HCT116 (cell line): ENCODE results near the gene GPC5. TPM values are rescaled to one million over a fixed set of nuclear protein-coding genes. Genes with fewer than 3 reads are reported as not detected.

Experiments
- ATAC-seq: fragments of 200-7000 bp; cut with Tn5 transposase; 2 replicates; pipeline ENCODE4 v1.9.1; 2020; ENCODE audit warnings: mild to moderate bottlenecking, moderate library complexity
- BruUV-seq: library from RNA; stranded (reverse); fragments of 400-500 nt; replicated peaks from 2 replicates; lab custom pipeline; 2021; lab: Mats Ljungman, UMichigan
- CTCF ChIA-PET: fragments of 300-600 bp; sonication (Branson Sonifier 250); formaldehyde crosslinking; loops from one replicate; lab custom pipeline; 2021; ENCODE audit warnings: antibody characterized with exemption; lab: Charles Lee
- POLR2A ChIA-PET: fragments of 300-600, 350-600 bp; sonication (Branson Sonifier 250); formaldehyde crosslinking; loops from one replicate; lab custom pipeline; 2021; ENCODE audit warnings: antibody characterized with exemption; lab: Charles Lee
- RAD21 ChIA-PET, 2 experiments: fragments of 300-600 bp; sonication (Branson Sonifier 250); formaldehyde crosslinking; loops; one replicate each; lab custom pipeline; 2023; ENCODE audit warnings: low total read pairs in 2 of 2; ENCODE audit not compliant: uncharacterized antibody in 2 of 2, unreplicated experiment in 2 of 2, low non-redundant PET in 1 of 2; lab: Charles Lee
- DNase-seq: peaks from one replicate; pipeline ENCODE4 v3.0.0-alpha.2; 2010; ENCODE audit warnings: low read depth, low spot score
- H2AFZ ChIP-seq: fragments of 200-600 bp; shearing (Covaris generic), sonication (generic); 2 replicates; pipeline ENCODE4 v1.6.1; 2017; ENCODE audit warnings: low read depth, mixed run types, mixed read lengths, antibody characterized with exemption, low read length; ENCODE audit not compliant: poor library complexity, severe bottlenecking
- H3K27ac ChIP-seq: 2 replicates; pipeline ENCODE4 v1.5.1; 2012; ENCODE audit warnings: low read depth, low read length
- H3K27me3 ChIP-seq: fragments of 200-600 bp; sonication (generic); 2 replicates; pipeline ENCODE4 v1.6.1; 2016; ENCODE audit warnings: mixed run types, low read length, mixed read lengths; ENCODE audit not compliant: insufficient read depth
- H3K36me3 ChIP-seq, 2 experiments: fragments of 200-500 bp in 1 of 2; fragments of 200-600 bp in 1 of 2; sonication (Bioruptor generic) in 1 of 2; sonication (generic) in 1 of 2; 2 replicates each; pipeline versions ENCODE4 v1.5.1 to v1.6.1; 2014 to 2016; ENCODE audit warnings: low read length in 2 of 2, inconsistent platforms in 1 of 2, mixed read lengths in 1 of 2, mixed run types in 1 of 2; ENCODE audit not compliant: insufficient read depth in 2 of 2, control insufficient read depth in 1 of 2
- H3K4me1 ChIP-seq, 2 experiments: fragments of 200-600 bp in 1 of 2; sonication (generic) in 1 of 2; 2 replicates each; pipeline versions ENCODE4 v1.5.1 to v1.6.1; 2012 to 2017; ENCODE audit warnings: low read length in 2 of 2, inconsistent platforms in 1 of 2, mild to moderate bottlenecking in 1 of 2, mixed read lengths in 1 of 2, mixed run types in 1 of 2, moderate library complexity in 1 of 2; ENCODE audit not compliant: insufficient read depth in 2 of 2, control insufficient read depth in 1 of 2
- H3K4me2 ChIP-seq: fragments of 200-600 bp; sonication (generic); 2 replicates; pipeline ENCODE4 v1.6.1; 2017; ENCODE audit warnings: mixed run types, low read length, mixed read lengths
- H3K4me3 ChIP-seq, 2 experiments: fragments of 200-600 bp in 1 of 2; sonication (generic) in 1 of 2; replicated peaks in 1 of 2; 2 replicates each; pipeline ENCODE4 v1.5.1; 2011 to 2016; ENCODE audit warnings: low read length in 2 of 2, control low read depth in 1 of 2, low read depth in 1 of 2, mild to moderate bottlenecking in 1 of 2, mixed read lengths in 1 of 2, mixed run types in 1 of 2
- H3K79me2 ChIP-seq: fragments of 200-600 bp; sonication (generic); 2 replicates; pipeline ENCODE4 v1.6.1; 2017; ENCODE audit warnings: mild to moderate bottlenecking, mixed run types, low read length, moderate library complexity, mixed read lengths; ENCODE audit not compliant: insufficient read depth
- H3K9ac ChIP-seq: fragments of 200-600 bp; sonication (generic); 2 replicates; pipeline ENCODE4 v1.6.1; 2016; ENCODE audit warnings: low read length, mixed read lengths
- H3K9me2 ChIP-seq: fragments of 200-600 bp; sonication (generic), shearing (Covaris generic); 2 replicates; pipeline ENCODE4 v1.6.1; 2017; ENCODE audit warnings: mixed run types, mild to moderate bottlenecking, moderate library complexity; ENCODE audit not compliant: insufficient read depth
- H3K9me3 ChIP-seq, 2 experiments: fragments of 200-500 bp in 1 of 2; fragments of 200-600 bp in 1 of 2; sonication (Bioruptor generic) in 1 of 2; sonication (generic) in 1 of 2; 2 replicates each; pipeline ENCODE4 v1.6.1; 2014 to 2017; ENCODE audit warnings: low read length in 2 of 2, mixed read lengths in 2 of 2, inconsistent platforms in 1 of 2, low read depth in 1 of 2, mild to moderate bottlenecking in 1 of 2, mixed run types in 1 of 2, moderate library complexity in 1 of 2; ENCODE audit not compliant: control insufficient read depth in 1 of 2, insufficient read depth in 1 of 2
- H4K20me1 ChIP-seq: fragments of 200-600 bp; sonication (generic), shearing (Covaris generic); 2 replicates; pipeline ENCODE4 v1.6.1; 2017; ENCODE audit warnings: mixed run types, mild to moderate bottlenecking, moderate library complexity; ENCODE audit not compliant: insufficient read depth
- CBX3 ChIP-seq: IDR thresholded peaks from 2 replicates; pipeline ENCODE4 v1.6.1; 2012; ENCODE audit warnings: low read depth
- CEBPB ChIP-seq: IDR thresholded peaks from 2 replicates; pipeline ENCODE4 v1.6.1; 2012; ENCODE audit warnings: low read depth
- EGR1 ChIP-seq: IDR thresholded peaks from 2 replicates; pipeline ENCODE4 v1.6.1; 2012; ENCODE audit warnings: low read depth
- EZH2 ChIP-seq: fragments of 200-600 bp; sonication (generic); IDR thresholded peaks from 2 replicates; pipeline ENCODE4 v1.6.1; 2017; ENCODE audit warnings: antibody characterized with exemption, mixed run types
- EZH2phosphoT487 ChIP-seq: fragments of 200-600 bp; IDR thresholded peaks from 2 replicates; pipeline ENCODE4 v1.6.1; 2018; ENCODE audit warnings: antibody characterized with exemption, borderline replicate concordance
- FOSL1 ChIP-seq: IDR thresholded peaks from 2 replicates; pipeline ENCODE4 v1.6.1; 2012; ENCODE audit warnings: low read depth
- JUND ChIP-seq: IDR thresholded peaks from 2 replicates; pipeline ENCODE4 v1.6.1; 2012
- POLR2A ChIP-seq: IDR thresholded peaks from 2 replicates; pipeline ENCODE4 v1.7.0; 2011; ENCODE audit warnings: borderline replicate concordance; ENCODE audit not compliant: insufficient read depth, insufficient read length; ENCODE audit errors: extremely low read depth
- POLR2AphosphoS5 ChIP-seq: IDR thresholded peaks from 2 replicates; pipeline ENCODE4 v1.6.1; 2011; ENCODE audit warnings: mild to moderate bottlenecking, low read depth, low read length, moderate library complexity
- RAD21 ChIP-seq: IDR thresholded peaks from 2 replicates; pipeline ENCODE4 v1.6.1; 2012; ENCODE audit warnings: low read depth, mild to moderate bottlenecking
- SIN3A ChIP-seq: IDR thresholded peaks from 2 replicates; pipeline ENCODE4 v1.6.1; 2012; ENCODE audit warnings: low read depth
- SP1 ChIP-seq: IDR thresholded peaks from 2 replicates; pipeline ENCODE4 v1.6.1; 2012; ENCODE audit warnings: low read depth
- SRF ChIP-seq: IDR thresholded peaks from 2 replicates; pipeline ENCODE4 v1.6.1; 2012; ENCODE audit warnings: low read depth
- TCF7L2 ChIP-seq: IDR thresholded peaks from 2 replicates; pipeline ENCODE4 v1.7.0; 2011; ENCODE audit warnings: borderline replicate concordance, inconsistent platforms; ENCODE audit not compliant: insufficient read depth, insufficient read length; ENCODE audit errors: extremely low read depth
- YY1 ChIP-seq: IDR thresholded peaks from 2 replicates; pipeline ENCODE4 v1.6.1; 2011; ENCODE audit warnings: low read length, low read depth, moderate library complexity, mild to moderate bottlenecking; ENCODE audit not compliant: insufficient replicate concordance; ENCODE audit errors: extremely low read depth
- ZNF274 ChIP-seq: fragments of 200-500 bp; sonication (Bioruptor generic); IDR thresholded peaks from 2 replicates; pipeline ENCODE4 v1.6.1; 2014; ENCODE audit warnings: mild to moderate bottlenecking, low read depth, low read length, inconsistent platforms
- intact Hi-C: fragments of 100-400 bp; cut with micrococcal nuclease; formaldehyde crosslinking; loops from 2 replicates; pipeline ENCODE4 v1.10.0; 2022
- total RNA-seq: library from RNA; stranded (reverse); gene quantifications from one replicate; pipeline ENCODE4 v1.2.1, GENCODE V29; 2021; ENCODE audit not compliant: unreplicated experiment
- TF ChIP-seq, protein P1 (sequence below): IDR thresholded peaks from 2 replicates; pipeline ENCODE4 v1.6.1; 2012
- TF ChIP-seq, protein P2 (sequence below): IDR thresholded peaks from 2 replicates; pipeline ENCODE4 v1.6.1; 2012; ENCODE audit warnings: low read depth
- TF ChIP-seq, protein P3 (sequence below): IDR thresholded peaks from 2 replicates; pipeline ENCODE4 v1.6.1; 2012
- TF ChIP-seq, protein P4 (sequence below), 3 experiments: fragments of 200-600 bp in 1 of 3; sonication (generic) in 1 of 3; IDR thresholded peaks in 2 of 3; conservative IDR thresholded peaks in 1 of 3; 2 replicates each; pipeline ENCODE4 v1.5.1; 2012 to 2017; ENCODE audit warnings: low read depth in 2 of 3, low read length in 2 of 3, antibody characterized with exemption in 1 of 3, borderline replicate concordance in 1 of 3, control low read depth in 1 of 3, mild to moderate bottlenecking in 1 of 3, mixed read lengths in 1 of 3, mixed run types in 1 of 3, moderate library complexity in 1 of 3; ENCODE audit not compliant: insufficient read depth in 1 of 3

The GPC5 gene
- total RNA-seq, 1 experiment from 2014 or later, result not detected

DNA sequence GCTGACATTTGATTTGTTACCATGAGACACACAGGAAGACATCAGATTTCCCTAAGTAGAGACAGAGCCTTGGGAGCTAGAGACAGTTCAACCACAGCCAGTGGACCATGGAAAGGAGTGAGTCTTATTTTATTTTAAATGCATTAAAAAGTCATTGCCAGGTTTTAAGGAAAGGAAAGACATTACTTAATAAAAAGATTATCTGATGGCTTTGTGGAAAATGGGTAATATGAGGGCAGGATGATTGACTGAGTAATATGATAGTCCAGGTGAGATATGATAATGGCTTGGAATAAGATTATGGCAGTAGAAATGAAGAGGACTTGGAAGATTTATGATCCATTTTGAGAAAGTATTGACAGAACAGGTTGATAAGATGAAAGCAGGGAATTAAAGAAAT is 580.1 kb downstream of the GPC5 start:
- Histone ChIP-seq H3K4me2 (no peak overlapping the region), H4K20me1 (no peaks in the 10 kb centered on the region), H3K36me3 (no peaks in the 10 kb centered on the region), H3K79me2 (no peaks in the 10 kb centered on the region), H3K27ac (no peak overlapping the region), H3K4me1 (no peaks in the 10 kb centered on the region), H3K9me2 (no peaks in the 10 kb centered on the region), H2AFZ (no peak overlapping the region), H3K9ac (no peak overlapping the region), H3K4me3 (no peak overlapping the region), H3K27me3 (no peaks in the 10 kb centered on the region), H3K9me3 (peaks cover 8 to 9% of the 10 kb centered on the region in 2 experiments; a peak in 2 of 4 replicates)
- TF ChIP-seq CBX3 (no peak), SIN3A (no peak), CEBPB (no peak), SP1 (no peak), SRF (no peak), TCF7L2 (no peak), EZH2phosphoT487 (no peak), EZH2 (no peak), FOSL1 (no peak), JUND (no peak), RAD21 (no peak), POLR2AphosphoS5 (no peak), POLR2A (no peak), EGR1 (no peak), ZNF274 (no peak), YY1 (no peak)
- TF ChIP-seq, protein P1, sequence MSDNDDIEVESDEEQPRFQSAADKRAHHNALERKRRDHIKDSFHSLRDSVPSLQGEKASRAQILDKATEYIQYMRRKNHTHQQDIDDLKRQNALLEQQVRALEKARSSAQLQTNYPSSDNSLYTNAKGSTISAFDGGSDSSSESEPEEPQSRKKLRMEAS, result no peak
- TF ChIP-seq, protein P2, sequence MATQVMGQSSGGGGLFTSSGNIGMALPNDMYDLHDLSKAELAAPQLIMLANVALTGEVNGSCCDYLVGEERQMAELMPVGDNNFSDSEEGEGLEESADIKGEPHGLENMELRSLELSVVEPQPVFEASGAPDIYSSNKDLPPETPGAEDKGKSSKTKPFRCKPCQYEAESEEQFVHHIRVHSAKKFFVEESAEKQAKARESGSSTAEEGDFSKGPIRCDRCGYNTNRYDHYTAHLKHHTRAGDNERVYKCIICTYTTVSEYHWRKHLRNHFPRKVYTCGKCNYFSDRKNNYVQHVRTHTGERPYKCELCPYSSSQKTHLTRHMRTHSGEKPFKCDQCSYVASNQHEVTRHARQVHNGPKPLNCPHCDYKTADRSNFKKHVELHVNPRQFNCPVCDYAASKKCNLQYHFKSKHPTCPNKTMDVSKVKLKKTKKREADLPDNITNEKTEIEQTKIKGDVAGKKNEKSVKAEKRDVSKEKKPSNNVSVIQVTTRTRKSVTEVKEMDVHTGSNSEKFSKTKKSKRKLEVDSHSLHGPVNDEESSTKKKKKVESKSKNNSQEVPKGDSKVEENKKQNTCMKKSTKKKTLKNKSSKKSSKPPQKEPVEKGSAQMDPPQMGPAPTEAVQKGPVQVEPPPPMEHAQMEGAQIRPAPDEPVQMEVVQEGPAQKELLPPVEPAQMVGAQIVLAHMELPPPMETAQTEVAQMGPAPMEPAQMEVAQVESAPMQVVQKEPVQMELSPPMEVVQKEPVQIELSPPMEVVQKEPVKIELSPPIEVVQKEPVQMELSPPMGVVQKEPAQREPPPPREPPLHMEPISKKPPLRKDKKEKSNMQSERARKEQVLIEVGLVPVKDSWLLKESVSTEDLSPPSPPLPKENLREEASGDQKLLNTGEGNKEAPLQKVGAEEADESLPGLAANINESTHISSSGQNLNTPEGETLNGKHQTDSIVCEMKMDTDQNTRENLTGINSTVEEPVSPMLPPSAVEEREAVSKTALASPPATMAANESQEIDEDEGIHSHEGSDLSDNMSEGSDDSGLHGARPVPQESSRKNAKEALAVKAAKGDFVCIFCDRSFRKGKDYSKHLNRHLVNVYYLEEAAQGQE, result no peak
- TF ChIP-seq, protein P3, sequence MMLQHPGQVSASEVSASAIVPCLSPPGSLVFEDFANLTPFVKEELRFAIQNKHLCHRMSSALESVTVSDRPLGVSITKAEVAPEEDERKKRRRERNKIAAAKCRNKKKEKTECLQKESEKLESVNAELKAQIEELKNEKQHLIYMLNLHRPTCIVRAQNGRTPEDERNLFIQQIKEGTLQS, result no peak
- TF ChIP-seq, protein P4, sequence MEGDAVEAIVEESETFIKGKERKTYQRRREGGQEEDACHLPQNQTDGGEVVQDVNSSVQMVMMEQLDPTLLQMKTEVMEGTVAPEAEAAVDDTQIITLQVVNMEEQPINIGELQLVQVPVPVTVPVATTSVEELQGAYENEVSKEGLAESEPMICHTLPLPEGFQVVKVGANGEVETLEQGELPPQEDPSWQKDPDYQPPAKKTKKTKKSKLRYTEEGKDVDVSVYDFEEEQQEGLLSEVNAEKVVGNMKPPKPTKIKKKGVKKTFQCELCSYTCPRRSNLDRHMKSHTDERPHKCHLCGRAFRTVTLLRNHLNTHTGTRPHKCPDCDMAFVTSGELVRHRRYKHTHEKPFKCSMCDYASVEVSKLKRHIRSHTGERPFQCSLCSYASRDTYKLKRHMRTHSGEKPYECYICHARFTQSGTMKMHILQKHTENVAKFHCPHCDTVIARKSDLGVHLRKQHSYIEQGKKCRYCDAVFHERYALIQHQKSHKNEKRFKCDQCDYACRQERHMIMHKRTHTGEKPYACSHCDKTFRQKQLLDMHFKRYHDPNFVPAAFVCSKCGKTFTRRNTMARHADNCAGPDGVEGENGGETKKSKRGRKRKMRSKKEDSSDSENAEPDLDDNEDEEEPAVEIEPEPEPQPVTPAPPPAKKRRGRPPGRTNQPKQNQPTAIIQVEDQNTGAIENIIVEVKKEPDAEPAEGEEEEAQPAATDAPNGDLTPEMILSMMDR (IDR thresholded peaks at IDR 0.05 in 2 of 3, conservative IDR thresholded peaks at IDR 0.05 in 1 of 3; ENCODE audit: borderline replicate concordance in 1 of 3, insufficient read depth in 1 of 3, low read depth in 2 of 3, low read length in 2 of 3), result no peak
- intact Hi-C loops, result no loop called here
- DNase-seq (no peak), ATAC-seq (no peak)
- BruUV-seq, result no TSS peak
- POLR2A ChIA-PET, result no interaction called here
- RAD21 ChIA-PET, result no interaction called here
- CTCF ChIA-PET, result no interaction called here
